Cerebellar cortex (tissue), 1 donor: Measurements from ENCODE around the gene TMEM178A.
A peak's percentile ranks its signal among the peaks of the same experiment; 100 is the strongest.
"Not testable (repeated sequence)": the region's sequence is repeated elsewhere in the genome, so short reads cannot be mapped to it uniquely, and the experiment has no call there.

Source experiments
- DNase-seq: peaks from one replicate; pipeline ENCODE4 v3.0.0-alpha.2; 2015; ENCODE audit warnings: low spot score

Gene TMEM178A

GRCh38 chr2:39648580-39648979, 17.1 kb upstream of the TMEM178A start:
- no peak for DNase-seq

DNA sequence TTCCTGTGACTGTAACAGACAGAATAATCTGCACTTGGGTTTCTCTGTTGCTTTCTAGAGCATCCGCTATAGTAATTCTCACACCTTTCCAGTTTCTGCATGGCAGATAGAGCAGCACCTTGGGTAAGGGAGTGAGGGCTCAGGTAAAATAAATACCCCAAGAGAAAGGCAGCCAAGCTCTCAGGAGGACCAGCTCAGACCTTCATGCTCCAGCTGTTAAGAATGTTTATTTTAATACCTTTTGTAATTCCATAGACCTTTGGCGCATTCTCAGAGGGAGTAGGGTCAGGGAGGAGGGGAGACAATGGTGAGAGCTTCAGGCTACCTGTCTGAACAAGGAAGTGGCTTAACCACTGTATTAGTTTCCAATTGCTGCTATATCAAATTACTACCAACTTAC, 16.2 kb upstream of the TMEM178A start:
- DNase-seq: no peak

- DNase-seq: no peak
These were observed 15.2 kb upstream of the TMEM178A start for GRCh38 chr2:39650468-39650867.

DNA sequence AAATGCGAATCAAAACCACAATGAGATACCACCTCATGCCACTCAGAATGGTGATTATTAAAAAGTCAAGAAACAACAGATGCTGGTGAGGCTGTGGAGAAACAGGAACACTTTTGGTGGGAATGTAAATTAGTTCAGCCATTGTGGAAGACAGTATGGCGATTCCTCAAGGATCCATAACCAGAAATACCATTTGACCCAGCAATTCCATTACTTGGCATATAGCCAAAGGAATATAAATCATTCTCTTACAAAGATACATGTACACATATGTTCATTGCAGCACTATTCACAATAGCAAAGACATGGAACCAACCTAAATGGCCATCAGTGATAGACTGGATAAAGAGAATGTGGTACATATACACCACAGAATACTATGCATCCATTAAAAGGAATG, 9.5 kb upstream of the TMEM178A start:
- DNase-seq: not testable (repeated sequence)

GRCh38 chr2:39657287-39657937, 8.3 kb upstream of the TMEM178A start:
- DNase-seq: peak; percentile 89

DNA sequence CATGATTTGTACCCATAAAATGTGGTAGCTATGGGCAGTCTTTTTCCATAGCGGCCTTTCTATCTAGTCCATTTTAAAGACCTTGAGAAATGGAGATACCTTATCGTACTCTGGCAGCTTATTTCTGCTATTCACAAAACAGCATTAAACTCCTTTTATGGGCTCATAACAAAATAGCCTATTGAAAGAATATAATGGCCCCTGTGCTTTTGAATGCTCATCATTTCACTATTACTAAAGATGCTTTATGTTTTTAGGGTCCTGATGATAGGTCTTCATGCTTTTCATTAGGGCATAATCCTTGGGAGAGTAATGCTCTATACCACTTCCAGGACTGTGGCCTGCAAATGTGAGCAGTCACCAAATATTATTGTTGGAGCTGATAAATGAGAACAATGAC, 7.3 kb upstream of the TMEM178A start:
- no peak for DNase-seq

GRCh38 chr2:39659765-39660611, 5.7 kb upstream of the TMEM178A start:
- no peak for DNase-seq

GRCh38 chr2:39660612-39661236, 5.0 kb upstream of the TMEM178A start:
- DNase-seq: no peak

GRCh38 chr2:39661826-39662225, 3.9 kb upstream of the TMEM178A start:
- no peak for DNase-seq

DNA sequence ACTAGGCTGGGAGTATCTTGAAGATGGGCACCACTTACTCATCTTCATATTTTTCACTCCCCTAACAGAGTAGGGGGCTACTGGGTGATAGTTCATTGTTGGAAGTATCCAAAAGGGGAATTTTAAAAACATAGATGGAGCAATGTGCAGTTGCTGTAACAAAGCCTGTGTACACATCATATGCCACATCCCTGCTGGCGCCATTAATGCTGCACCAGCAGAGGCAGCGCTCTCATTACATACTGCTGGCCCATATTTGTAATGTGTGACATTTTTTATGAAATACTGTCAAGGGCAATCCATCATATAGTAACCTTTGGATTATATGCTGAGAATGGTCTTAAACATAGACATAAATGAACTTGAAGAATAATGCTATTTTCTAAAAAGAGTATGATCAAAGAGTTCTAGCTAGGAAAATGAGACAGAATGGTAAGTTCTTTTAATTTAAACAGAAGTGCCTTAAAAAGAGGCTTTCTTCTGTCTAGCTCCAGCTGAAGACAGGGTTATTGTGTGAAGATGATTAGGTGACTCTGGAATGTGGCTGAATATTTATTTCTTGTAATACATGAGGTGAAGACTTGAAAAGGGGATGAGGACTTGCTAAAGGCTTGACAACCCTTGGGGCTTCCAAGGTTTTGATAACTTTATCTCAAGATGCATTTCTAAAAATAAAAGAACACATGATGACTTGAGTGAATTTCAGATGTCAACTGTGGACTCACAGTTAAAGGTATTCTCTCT, 2.4 kb upstream of the TMEM178A start:
- DNase-seq: no peak

GRCh38 chr2:39664232-39664887, 1.4 kb upstream of the TMEM178A start:
- DNase-seq: peak; percentile 62

DNA sequence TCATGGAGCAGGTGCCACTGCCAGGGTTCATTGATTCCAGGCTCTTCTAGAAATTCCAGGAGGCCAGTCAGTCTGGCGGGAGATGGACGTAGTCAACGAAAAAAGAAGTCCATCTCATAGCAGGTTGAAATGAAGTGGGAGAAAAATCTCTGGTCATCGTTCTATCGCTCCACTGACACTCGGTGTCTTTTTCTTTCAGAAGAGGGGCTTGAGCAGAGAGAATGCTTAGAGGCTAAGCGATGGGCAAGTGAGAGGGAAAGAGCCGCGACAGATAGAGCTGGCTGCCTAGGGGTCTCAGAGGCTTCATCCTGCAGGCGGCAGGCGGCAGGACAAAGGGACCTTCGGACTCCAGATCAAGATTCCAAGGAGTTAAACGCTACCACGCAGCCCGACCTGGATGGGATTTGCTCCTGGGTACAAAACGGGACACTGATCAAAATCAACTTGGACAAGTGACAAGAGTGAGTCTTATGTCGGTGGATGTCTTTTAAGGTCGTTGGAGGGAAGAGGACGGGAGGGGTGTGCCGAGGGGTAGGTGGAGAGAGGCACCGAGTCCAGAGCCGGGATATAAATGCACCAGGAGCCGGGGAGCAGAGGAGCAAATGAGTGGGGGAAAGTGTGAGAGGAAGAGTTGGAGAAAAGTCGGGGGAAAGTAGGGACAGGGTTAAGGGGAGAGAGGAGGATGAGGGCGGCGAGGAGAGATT, 677 bp upstream of the TMEM178A start:
- DNase-seq: peak; percentile 84

DNA sequence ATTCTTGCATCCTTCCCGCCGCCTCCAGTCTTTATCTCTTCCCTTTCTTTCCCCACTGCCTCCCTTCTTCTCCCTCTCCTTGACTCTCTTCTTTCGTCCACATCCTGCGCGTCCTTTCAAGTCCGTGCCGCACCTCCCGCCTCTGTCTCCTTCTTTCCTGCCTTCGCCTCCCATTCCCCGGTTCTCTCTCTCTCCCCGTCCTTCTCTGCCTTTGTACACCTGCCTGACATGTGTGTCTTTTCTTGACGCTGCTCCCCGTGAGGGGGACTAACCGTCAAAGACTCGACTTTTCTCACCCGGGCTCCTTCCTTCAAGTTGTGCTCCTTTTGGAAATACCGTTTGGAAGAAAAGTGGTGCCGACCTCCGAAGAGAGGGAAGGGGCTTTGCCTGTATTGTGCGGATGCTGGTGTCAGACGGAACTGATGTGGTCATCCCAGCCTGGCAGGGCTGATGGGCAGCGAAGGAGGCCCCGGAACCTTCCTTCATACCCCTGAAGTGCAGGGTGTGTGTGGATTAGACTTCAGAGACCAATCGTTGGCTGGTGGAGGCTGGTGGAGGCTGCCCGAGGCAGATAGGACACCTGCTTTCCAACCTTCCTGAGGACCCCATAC, 879 bp downstream of the TMEM178A start:
- peak; percentile 49 for DNase-seq

- DNase-seq: peak; percentile 94
These were observed 1.6 kb downstream of the TMEM178A start for GRCh38 chr2:39667104-39667885.

GRCh38 chr2:39667886-39668276, 2.2 kb downstream of the TMEM178A start:
- no peak for DNase-seq

GRCh38 chr2:39668576-39669080, 2.9 kb downstream of the TMEM178A start:
- DNase-seq: peak; percentile 64

DNA sequence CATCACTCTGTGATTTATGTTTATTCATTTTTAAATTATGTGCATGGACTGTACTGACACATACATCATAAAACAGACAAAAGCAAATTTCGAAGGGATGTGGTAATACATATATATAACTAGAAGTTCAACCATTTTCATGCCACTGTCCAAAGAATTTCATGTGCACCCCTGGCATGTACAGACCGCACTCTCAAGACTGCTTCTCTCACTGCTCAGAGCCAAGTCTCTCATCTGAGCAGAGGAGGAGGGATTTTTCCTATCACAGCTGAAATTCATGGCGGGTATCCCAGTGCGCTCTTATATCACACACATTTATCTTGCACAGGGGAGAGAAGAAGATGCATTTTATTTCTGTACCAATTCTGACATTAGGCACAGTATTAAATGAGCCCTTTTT, 5.9 kb downstream of the TMEM178A start:
- peak; percentile 80 for DNase-seq

- peak; percentile 58 for DNase-seq
These were observed 7.3 kb downstream of the TMEM178A start for GRCh38 chr2:39673018-39673417.

DNA sequence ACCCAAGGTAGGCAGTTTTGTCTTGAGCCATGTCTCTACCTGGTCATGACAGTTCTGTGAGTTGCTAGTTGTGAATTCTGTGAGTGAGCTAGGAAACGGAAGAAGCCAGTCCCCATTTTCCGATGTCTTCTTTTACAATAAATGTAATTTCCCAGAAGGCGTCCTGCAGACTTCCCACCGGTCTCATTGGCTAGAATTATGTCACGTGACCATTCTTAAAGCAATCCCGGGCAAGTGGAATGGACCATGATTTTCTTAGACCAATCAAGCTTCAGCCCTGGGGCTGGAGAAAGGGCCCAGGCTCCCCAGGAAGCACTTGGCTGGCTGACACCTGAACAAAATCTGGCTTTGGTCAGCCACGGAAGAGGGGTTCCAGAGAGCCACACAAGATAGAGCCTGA, 10.6 kb downstream of the TMEM178A start:
- DNase-seq: no peak

DNA sequence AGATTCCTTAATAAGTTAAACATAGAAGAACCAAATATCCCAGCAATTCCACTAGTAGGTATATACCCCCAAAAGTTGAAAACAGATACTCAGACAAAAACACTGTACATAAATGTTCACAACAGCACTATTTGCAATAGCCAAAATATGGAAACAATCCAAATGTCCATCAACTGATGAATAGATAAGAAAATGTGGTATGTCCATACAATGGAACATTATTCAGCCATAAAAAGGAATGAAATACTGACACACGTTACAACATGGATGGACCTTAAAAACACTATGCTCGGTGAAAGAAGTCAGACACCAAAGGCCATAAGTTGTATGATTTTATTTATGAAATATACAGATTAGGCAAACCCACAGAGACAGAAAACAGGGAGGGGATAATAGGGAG, 12.5 kb downstream of the TMEM178A start:
- no peak for DNase-seq
